ENCODE data around the gene PADI1.

Gene PADI1

DNA sequence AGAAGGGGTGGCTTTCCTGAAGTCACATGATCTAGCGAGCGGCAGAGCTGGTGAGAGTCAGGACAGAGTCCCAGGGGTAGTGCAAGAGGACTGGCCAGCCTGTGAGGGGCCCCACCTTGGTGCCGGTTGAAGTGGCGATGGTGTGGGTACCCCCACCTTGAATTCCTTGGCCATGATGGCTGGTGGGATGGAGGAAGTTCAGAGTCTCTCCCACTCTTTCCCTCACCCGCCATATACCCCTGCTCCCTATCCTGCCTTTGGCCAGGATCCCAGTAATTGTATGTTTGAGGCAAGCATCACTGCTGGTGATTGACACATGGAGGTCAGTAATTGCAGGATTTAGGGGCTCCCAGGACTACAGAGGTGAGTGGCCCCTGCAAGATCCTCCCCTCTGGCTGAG, 55.8 kb downstream of the PADI1 start:
- TF ChIP-seq GATA1 (IDR thresholded peaks at IDR 0.05; ENCODE audit: low read depth, low read length) (no peak), POLR2A (IDR thresholded peaks at IDR 0.05; ENCODE audit: low read length) (no peak)
- no peak for DNase-seq

DNA sequence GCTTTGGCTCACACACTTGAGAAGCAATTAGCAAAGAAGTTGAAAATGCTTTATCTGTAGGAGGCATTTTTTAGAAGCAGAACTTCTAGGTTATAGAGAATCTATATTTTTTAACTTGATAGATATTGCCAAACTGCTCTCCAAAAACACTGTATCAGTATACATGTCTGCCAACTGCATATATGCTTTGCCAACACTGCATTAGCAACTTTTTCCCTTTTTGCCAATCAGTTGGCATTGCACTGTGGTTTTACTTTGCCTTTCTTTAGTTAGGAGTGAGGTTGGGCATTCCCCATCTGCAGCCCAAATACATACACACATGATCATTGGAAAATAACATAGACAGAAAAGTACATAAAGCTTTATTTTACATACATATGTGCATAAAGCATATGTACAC, 59.0 kb downstream of the PADI1 start:
- no peak for TF ChIP-seq POLR2A (IDR thresholded peaks at IDR 0.05; ENCODE audit: low read length)
- TF ChIP-seq GATA1 (IDR thresholded peaks at IDR 0.05; ENCODE audit: low read depth, low read length), result no peak
- no peak for DNase-seq

DNA sequence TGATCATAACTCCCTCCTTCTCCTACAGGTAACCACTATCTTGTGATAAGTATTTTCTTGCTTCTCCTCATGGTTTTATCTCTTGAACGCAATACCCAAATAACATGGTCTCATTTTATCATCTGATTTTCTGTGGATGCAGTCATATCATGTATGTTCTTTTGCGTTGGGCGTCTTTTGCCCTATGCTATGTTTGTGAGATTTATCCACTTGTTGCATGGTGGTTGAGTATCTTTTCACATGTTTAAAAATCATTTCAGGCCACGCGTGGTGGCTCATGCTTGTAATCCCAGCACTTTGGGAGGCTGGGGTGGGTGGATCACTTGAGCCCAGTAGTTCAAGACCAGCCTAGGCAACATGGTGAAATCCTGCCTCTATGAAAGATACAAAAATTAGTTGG, 59.5 kb downstream of the PADI1 start:
- no peak for DNase-seq
- TF ChIP-seq POLR2A (IDR thresholded peaks at IDR 0.05; ENCODE audit: low read length) (no peak), GATA1 (IDR thresholded peaks at IDR 0.05; ENCODE audit: low read depth, low read length) (no peak)

DNA sequence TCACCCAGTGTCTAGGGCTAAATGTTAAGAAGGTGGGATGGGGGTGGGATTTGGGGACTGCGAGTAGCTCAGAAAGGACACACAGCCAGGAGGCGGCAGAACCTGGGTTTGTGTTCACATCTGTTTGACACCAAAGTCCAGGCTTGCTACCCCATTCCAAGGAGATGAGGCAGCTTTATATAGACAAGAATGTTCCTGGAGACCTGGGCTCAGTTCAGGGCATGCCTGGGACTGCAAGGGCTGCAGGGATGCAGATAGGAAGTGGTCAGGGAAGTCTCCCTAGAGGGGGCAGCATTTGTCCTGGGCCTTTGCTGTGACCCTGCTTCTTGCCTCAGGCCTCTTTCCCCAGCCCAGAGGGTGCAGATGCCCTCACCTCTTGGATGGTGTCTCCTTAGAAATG, 60.2 kb downstream of the PADI1 start:
- DNase-seq, result no peak
- TF ChIP-seq GATA1 (IDR thresholded peaks at IDR 0.05; ENCODE audit: low read depth, low read length), result no peak
- TF ChIP-seq POLR2A (IDR thresholded peaks at IDR 0.05; ENCODE audit: low read length), result no peak

DNA sequence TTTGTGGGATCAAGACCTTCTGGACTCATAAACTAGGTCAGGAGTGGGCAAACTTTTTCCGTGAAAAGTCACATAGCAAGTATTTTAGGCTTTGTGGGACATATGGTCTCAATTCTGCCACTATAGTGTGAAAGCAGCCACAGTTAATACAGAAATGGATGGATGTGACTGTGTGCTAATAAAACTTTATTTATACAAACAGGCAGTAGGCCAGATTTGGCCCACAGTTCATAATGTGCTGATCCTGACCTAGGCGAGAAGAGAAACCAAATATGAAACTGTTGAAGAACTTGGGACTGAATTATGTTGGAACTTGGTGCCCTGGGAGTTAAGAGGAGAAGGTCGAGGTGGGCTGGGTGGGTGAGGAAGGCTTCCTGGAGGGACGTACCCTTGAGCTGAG, 61.0 kb downstream of the PADI1 start:
- TF ChIP-seq POLR2A (IDR thresholded peaks at IDR 0.05; ENCODE audit: low read length) (no peak), GATA1 (IDR thresholded peaks at IDR 0.05; ENCODE audit: low read depth, low read length) (no peak)
- no peak for DNase-seq

DNA sequence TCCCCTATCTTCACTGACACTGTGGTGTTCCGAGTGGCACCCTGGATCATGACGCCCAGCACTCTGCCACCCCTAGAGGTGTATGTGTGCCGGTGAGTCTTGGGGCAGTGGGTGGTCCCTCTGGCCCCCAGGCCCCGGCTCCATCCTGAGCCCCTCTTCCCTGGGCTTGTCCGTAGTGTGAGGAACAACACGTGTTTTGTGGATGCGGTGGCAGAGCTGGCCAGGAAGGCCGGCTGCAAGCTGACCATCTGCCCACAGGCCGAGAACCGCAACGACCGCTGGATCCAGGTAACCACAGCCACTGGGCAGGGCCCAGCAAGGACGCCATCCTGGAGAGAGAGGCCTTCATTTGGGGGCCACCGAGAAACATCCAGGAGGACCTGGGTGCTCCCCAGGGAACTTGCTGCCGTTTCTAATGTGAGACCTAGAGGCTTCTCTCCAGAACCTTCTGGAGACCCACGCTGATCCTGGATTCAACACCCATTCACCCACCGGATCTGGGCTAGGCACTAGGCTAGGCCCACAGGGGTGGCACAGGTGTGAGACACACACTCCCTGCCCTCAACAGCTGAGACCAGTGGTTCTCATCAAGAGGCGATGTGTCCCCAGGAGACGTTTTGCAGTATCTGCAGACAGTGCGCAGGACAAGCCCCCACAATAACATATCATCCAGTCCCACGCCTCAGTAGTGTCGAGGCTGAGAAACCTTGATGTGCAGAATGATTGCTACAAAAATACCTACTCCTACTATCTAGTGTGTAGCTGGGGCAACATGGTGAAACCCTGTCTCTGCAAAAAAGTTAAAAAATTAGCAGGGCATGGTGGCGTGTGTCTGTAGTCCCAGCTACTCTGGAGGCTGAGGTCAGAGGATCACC, 66.2 kb downstream of the PADI1 start:
- no peak for DNase-seq
- TF ChIP-seq GATA1 (IDR thresholded peaks at IDR 0.05; ENCODE audit: low read depth, low read length) (no peak), POLR2A (IDR thresholded peaks at IDR 0.05; ENCODE audit: low read length) (no peak)

DNA sequence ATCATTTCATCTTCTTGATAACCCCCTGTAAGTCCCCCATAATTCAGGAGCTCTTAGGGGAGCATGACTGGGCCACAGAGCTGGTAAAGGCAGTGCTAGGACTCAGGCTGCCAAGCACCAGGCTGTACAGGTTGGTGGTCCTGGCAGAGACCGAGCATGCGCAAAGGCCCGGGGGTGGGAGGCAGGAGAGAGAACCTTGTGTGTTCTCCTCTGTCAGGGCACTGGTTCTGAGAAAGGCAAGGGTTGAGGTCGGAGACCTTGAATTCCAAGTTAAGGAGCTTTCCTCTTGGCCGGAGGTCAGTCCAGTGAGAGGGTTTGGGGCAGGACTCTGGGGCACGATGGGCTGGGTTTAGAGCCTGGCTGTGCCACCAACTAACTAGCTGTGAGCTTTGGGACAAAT, 67.1 kb downstream of the PADI1 start:
- no peak for TF ChIP-seq POLR2A (IDR thresholded peaks at IDR 0.05; ENCODE audit: low read length)
- TF ChIP-seq GATA1 (IDR thresholded peaks at IDR 0.05; ENCODE audit: low read depth, low read length), result no peak
- no peak for DNase-seq

DNA sequence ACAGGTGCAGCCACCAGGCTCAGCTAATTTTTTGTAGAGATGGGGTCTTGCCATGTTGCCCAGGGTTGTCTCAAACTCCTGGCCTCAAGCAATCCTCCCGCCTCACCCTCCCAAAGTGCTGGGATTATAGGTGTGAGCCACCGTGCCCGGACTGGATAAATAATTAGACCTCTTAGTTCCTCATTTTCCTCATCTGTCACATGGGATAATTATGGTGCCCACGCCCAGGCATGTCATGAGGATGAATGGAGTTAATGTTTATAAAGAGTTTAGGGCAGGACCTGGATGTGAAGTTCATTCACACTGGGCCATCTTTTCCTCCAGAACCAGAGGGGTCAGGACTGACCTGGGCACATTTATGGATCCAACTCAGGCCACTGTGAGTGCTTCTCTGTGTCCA, 67.7 kb downstream of the PADI1 start:
- TF ChIP-seq GATA1 (IDR thresholded peaks at IDR 0.05; ENCODE audit: low read depth, low read length) (no peak), POLR2A (IDR thresholded peaks at IDR 0.05; ENCODE audit: low read length) (no peak)
- DNase-seq, result no peak

DNA sequence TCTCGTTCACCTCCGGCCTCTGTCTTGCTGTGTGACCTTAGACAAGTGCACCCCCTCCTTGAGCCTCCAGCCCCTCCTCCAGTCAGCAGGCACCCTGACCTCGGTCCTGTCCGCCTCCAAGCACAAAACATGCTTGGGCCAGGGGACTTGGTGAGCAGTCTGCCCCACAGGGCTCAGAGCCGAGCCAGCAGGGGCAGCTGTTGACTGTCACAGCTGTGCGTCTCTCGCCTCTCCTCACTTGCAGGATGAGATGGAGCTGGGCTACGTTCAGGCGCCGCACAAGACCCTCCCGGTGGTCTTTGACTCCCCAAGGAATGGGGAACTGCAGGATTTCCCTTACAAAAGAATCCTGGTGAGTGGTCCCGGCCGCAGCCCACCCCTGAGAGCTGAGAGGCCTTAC, 68.2 kb downstream of the PADI1 start:
- no peak for DNase-seq
- TF ChIP-seq GATA1 (IDR thresholded peaks at IDR 0.05; ENCODE audit: low read depth, low read length) (no peak), POLR2A (IDR thresholded peaks at IDR 0.05; ENCODE audit: low read length) (no peak)

DNA sequence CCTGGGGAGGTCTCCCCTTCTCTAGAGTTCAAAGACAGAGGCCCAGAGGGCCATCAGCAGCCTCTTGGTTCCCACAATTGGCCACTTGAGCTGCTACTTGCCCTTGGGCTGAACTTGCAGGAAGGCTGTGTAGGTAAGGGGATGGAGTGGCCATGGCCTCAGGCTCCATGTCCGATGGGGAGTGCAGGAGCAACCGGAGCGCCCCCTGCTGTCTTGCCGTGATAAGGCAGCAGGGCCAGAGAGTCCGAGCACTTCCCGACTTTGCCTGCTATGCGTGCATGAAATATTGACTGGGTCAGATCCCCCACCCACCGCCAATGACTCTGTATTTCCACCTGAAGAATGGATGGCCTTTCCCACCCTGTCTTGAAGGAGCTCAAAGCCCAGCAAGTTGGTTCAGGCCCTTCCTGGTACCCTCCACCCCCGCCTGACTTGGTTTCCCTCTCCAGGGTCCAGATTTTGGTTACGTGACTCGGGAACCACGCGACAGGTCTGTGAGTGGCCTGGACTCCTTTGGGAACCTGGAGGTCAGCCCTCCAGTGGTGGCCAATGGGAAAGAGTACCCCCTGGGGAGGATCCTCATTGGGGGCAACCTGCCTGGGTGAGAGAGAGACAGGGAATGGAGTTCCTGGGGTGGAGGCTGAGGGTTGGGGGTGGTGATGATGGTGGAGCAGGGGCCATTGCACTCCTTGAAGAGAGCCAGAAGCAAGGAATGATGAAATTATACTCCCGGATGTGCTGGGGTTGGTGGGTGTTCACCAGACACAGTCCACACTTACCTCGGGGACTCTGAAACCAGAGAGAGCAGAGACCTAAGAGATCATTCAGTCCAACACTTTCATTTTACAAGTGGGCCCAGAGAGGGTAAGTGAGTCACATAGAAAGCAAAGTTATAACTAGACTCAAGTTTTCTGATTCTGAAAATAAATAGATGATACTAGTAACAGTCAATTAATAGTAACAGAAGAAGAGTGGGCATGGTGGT, 69.5 kb downstream of the PADI1 start:
- TF ChIP-seq POLR2A (IDR thresholded peaks at IDR 0.05; ENCODE audit: low read length) (no peak), GATA1 (IDR thresholded peaks at IDR 0.05; ENCODE audit: low read depth, low read length) (no peak)
- peak; percentile 39 to 62 for DNase-seq

DNA sequence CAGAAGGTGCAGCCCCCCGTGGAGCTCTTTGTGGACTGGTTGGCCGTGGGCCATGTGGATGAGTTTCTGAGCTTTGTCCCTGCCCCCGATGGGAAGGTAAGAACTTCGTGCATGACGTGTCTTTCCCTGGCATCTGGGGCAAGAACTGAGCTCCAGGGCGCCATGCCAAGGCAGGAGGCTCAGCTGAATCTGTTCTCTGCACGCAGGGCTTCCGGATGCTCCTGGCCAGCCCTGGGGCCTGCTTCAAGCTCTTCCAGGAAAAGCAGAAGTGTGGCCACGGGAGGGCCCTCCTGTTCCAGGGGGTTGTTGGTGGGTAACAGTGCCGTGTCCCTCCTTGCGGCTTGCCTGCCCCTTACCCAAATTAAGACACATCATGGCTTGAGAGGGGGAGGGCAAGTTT, 71.6 kb downstream of the PADI1 start:
- TF ChIP-seq POLR2A (IDR thresholded peaks at IDR 0.05; ENCODE audit: low read length) (no peak), GATA1 (IDR thresholded peaks at IDR 0.05; ENCODE audit: low read depth, low read length) (no peak)
- DNase-seq, result no peak

DNA sequence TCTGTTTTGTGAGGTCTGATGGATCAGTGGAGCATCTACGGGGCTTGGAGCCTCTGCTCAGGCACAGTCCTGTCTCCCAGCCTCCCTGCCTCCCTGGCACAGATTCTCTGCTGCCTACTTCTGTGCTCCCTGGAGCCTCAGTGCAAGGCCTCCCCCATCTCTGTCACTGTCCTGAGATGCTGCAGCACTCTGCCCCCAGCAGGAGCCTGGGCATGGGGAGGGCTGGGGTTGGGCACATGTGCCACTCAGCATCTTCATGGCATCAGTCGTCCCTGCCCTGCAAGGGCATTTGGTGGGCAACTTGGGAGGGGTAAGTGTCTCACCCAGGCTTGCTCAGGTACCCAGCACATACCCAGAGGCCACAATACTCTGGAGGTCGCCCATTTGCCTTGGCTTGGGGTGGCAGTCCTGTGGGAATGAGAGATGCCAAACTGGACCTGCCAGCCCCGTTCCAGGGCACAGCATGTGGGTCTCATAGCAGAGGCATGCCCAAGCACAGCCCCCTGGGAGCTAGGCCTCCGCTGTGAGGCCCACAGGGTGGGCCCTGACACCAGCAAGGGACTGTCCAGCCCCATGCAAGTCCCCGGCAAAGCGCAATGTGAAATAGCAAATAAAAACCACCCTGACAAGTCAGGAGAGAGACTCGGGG, 72.7 kb downstream of the PADI1 start:
- TF ChIP-seq POLR2A (IDR thresholded peaks at IDR 0.05; ENCODE audit: low read length), result no peak
- TF ChIP-seq GATA1 (IDR thresholded peaks at IDR 0.05; ENCODE audit: low read depth, low read length), result no peak
- DNase-seq, result no peak

DNA sequence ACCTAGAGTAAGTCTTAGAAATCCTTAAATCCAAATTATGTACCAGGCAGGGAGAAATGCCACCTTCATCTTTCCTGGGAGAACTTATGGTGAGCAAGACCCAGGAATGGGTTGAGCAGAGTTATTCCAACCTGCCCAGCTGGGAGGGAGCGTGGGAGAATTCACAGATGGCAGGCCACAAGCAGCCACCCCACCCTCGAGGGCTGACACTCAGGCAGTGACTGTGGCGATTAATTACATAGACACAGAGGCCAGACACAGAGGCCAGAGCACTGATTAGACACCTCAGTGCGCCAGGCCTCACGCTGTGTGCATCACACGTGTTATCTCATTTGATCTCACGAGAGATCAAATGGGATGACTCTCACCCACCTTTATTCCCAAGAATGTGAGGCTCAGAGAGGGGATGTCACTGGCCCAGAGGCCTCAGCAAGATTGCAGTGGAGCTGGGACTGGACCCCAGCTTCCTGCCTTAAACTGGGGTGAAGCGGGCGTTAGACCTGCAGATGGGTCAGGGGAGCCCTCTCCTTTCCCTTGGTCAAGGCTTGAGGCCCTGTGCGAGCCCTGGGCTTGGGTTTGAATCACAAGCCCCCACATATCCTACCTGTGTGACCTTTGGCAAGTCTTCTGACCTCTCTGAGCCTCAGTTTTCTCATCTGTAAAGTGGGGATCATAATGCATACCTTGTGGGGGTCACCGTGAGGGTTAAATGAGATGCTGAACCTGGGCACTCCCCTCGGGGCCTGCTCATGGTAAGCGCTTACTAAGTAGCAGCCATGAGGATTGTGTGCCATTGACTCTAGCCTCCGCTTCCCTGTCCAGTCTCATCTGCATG, 74.3 kb downstream of the PADI1 start:
- TF ChIP-seq GATA1 (IDR thresholded peaks at IDR 0.05; ENCODE audit: low read depth, low read length) (no peak), POLR2A (IDR thresholded peaks at IDR 0.05; ENCODE audit: low read length) (no peak)

More for the DNA sequence above, 74.3 kb downstream of the PADI1 start:
- no peak for DNase-seq

Data from erythroblast (primary cell).